ENCODE measurements around the gene C11orf91.
A peak's percentile ranks its signal among the peaks of the same experiment; 100 is the strongest.
"Not testable (repeated sequence)": the region's sequence is repeated elsewhere in the genome, so short reads cannot be mapped to it uniquely, and the experiment has no call there.

C11orf91 gene

DNA sequence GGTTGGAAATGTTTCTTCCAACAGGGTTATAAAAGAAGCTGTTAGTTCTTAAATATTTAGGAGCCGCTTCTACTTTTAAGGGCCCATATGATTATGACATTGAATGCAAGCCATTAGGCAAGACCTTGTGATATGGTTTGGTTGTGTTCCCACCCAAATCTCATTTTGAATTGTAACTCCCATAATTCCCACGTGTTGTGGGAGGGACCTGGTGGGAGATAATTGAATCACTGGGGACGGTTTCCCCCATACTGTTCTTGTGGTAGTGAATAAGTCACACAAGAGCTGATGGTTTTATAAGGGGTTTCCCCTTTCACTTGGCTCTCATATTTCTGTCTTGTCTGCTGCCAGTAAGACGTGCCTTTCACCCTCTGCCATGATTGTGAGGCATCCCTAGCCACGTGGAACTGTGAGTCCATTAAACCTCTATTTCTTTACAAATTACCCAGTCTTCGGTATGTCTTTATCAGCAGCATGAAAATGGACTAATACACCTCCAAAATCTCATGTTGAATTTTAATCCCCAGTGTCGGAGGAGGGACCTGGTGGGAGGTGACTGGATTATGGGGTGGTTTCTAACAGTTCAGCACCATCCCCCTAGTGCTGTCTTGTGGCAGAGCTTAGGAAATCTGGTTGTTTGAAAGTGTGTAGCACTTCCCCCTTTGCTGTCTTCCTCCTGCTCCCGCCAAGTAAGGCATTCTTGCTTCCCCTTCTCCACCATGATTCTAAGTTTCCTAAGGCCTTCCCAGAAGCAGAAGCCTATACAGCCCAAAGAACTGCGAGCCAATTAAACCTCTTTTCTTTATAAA, 31.3 kb upstream of the C11orf91 start:
- in situ Hi-C loops (cut with HindIII; ENCODE audit: low pct_ligation_motif_present, low sequenced_read_pairs): no loop called here
- Histone ChIP-seq H3K4me3 (ENCODE audit: low read depth, low read length) (no peak overlapping the region), H3K36me3 (replicated peaks) (peaks cover 23% of the 10 kb centered on the region), H3K27ac (peak overlapping the region; percentile 34), H3K27me3 (replicated peaks) (no peaks in the 10 kb centered on the region)
- peak; percentile 54 for DNase-seq
- TF ChIP-seq, protein P1, sequence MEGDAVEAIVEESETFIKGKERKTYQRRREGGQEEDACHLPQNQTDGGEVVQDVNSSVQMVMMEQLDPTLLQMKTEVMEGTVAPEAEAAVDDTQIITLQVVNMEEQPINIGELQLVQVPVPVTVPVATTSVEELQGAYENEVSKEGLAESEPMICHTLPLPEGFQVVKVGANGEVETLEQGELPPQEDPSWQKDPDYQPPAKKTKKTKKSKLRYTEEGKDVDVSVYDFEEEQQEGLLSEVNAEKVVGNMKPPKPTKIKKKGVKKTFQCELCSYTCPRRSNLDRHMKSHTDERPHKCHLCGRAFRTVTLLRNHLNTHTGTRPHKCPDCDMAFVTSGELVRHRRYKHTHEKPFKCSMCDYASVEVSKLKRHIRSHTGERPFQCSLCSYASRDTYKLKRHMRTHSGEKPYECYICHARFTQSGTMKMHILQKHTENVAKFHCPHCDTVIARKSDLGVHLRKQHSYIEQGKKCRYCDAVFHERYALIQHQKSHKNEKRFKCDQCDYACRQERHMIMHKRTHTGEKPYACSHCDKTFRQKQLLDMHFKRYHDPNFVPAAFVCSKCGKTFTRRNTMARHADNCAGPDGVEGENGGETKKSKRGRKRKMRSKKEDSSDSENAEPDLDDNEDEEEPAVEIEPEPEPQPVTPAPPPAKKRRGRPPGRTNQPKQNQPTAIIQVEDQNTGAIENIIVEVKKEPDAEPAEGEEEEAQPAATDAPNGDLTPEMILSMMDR (IDR thresholded peaks at IDR 0.05; ENCODE audit: low read depth, low read length, missing control alignments): no peak

DNA sequence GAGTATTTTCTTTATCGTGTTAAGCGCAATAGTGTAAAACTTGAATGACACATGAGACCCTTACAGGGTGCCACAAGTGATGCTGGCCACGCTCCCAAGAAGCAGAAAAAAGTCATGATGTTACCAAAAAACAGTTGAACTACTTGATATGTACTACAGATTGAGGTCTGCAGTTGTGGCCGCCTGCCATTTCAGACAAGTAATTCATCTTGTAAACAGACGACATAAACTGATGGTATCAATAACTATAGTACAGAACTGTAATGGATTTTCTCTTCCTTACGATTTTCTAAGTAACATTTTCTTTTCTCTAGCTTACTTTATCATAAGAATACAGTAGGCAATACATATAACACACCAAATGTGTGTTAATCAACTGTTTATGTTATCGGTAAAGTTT, 30.1 kb upstream of the C11orf91 start:
- TF ChIP-seq, protein P1 (IDR thresholded peaks at IDR 0.05; ENCODE audit: low read depth, low read length, missing control alignments): no peak
- in situ Hi-C loops (cut with HindIII; ENCODE audit: low pct_ligation_motif_present, low sequenced_read_pairs): no loop called here
- DNase-seq: no peak
- Histone ChIP-seq H3K4me3 (ENCODE audit: low read depth, low read length) (no peak overlapping the region), H3K27me3 (replicated peaks) (no peaks in the 10 kb centered on the region), H3K36me3 (replicated peaks) (peaks cover 23% of the 10 kb centered on the region), H3K27ac (no peak overlapping the region)

DNA sequence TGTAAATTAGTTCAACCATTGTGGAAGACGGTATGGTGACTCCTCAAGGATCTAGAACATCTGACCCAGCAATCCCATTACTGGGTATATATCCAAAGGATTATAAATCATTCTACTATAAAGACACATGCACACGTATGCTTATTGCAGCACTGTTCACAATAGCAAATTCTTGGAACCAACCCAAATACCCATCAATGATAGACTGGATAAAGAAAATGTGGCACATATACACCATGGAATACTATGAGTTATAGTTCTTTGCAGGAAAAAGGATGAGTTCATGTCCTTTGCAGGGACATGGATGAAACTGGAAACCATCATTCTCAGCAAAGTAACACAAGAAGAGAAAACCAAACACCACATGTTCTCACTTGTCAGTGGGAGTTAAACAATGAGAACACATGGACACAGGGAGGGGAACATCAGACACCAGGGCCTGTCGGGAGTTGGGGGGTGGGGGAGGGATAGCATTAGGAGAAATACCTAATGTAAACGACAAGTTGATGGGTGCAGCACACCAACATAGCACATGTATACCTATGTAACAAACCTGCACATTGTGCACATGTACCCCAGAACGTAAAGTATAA, 28.5 kb upstream of the C11orf91 start:
- H3K27ac ChIP-seq; H3K4me3 ChIP-seq (ENCODE audit: low read depth, low read length); H3K27me3 ChIP-seq (replicated peaks); in situ Hi-C loops (cut with HindIII; ENCODE audit: low pct_ligation_motif_present, low sequenced_read_pairs); DNase-seq: not testable (repeated sequence)
- peaks cover 20% of the 10 kb centered on the region for H3K36me3 ChIP-seq (replicated peaks)

DNA sequence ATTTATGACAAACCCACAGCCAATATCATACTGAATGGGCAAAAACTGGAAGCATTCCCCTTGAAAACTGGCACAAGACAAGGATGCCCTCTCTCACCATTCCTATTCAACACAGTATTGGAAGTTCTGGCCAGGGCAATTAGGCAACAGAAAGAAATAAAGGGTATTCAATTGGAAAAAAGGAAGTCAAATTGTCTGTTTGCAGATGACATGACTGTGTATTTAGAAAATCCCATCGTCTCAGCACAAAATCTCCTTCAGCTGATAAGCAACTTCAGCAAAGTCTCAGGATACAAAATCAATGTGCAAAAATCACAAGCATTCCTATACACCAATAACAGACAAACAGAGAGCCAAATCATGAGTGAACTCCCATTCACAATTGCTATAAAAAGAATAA, 26.9 kb upstream of the C11orf91 start:
- H3K27ac ChIP-seq; H3K4me3 ChIP-seq (ENCODE audit: low read depth, low read length); H3K27me3 ChIP-seq (replicated peaks); in situ Hi-C loops (cut with HindIII; ENCODE audit: low pct_ligation_motif_present, low sequenced_read_pairs); DNase-seq: not testable (repeated sequence)
- H3K36me3 ChIP-seq (replicated peaks): peaks cover 17% of the 10 kb centered on the region

DNA sequence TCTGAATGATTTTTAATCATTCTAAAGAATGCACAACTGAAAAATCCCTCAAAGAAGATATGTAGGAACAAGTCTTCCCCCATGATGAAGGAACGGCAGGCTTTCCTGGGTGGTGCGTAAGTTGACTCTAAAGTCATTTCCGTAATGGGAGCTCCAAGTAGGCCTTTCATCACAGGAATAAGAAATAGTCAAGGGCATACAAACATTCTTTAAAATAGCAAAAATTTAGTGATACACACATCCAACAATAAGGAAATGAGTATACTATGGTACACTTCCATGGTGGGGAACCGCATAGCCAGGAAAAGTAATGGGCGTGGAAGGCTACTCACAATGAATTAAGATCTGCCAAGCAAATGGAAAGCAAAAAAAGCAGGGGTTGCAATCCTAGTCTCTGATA, 24.9 kb upstream of the C11orf91 start:
- Histone ChIP-seq H3K27me3 (replicated peaks) (no peaks in the 10 kb centered on the region), H3K4me3 (ENCODE audit: low read depth, low read length) (no peak overlapping the region), H3K36me3 (replicated peaks) (peaks cover 25% of the 10 kb centered on the region), H3K27ac (peak overlapping the region; percentile 99)
- DNase-seq: no peak
- TF ChIP-seq, protein P1 (IDR thresholded peaks at IDR 0.05; ENCODE audit: low read depth, low read length, missing control alignments): no peak
- in situ Hi-C loops (cut with HindIII; ENCODE audit: low pct_ligation_motif_present, low sequenced_read_pairs): no loop called here

DNA sequence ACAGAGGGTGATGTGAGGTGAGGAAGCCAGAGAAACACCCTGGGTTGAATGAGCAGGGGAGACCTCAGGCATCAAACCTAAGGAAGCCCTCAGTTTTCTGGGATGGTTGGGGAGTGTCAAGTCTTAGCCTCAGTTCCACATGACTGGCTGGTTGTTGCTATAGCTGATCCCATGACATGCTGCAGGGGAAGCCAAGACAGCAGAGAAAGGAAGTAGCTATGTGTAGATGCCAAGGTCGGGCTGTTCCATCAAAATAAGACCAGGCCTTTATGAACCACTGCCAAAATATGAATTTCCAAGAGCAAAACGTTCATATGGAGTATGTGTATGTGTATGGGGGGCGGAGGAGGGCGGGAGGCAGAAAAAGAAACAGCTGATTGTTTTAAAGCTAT, 24.0 kb upstream of the C11orf91 start:
- no peak overlapping the region for H3K4me3 ChIP-seq (ENCODE audit: low read depth, low read length)
- peak overlapping the region; percentile 99 for H3K27ac ChIP-seq
- TF ChIP-seq, protein P1 (IDR thresholded peaks at IDR 0.05; ENCODE audit: low read depth, low read length, missing control alignments): no peak
- no peak for DNase-seq
- no peaks in the 10 kb centered on the region for H3K27me3 ChIP-seq (replicated peaks)
- in situ Hi-C loops (cut with HindIII; ENCODE audit: low pct_ligation_motif_present, low sequenced_read_pairs): no loop called here
- peaks cover 33% of the 10 kb centered on the region for H3K36me3 ChIP-seq (replicated peaks)

All from brain microvascular endothelial cell (primary cell).